HG03521 (cell line): ENCODE measurements around the gene CSTPP1.
"Not testable (repeated sequence)": the region's sequence is repeated elsewhere in the genome, so short reads cannot be mapped to it uniquely, and the experiment has no call there.

Experiments used
- ATAC-seq: cut with Tn5 transposase; IDR thresholded peaks from one replicate; pipeline ENCODE4 v1.9.1; 2021; ENCODE audit warnings: mild to moderate bottlenecking, moderate library complexity; ENCODE audit not compliant: unreplicated experiment

CSTPP1 gene

GRCh38 chr11:47189100-47189834 is 252.7 kb downstream of the CSTPP1 start:
- ATAC-seq: no peak

- not testable (repeated sequence) for ATAC-seq
These were observed 254.6 kb downstream of the CSTPP1 start for GRCh38 chr11:47191137-47191536.

- ATAC-seq: no peak
These were observed 255.6 kb downstream of the CSTPP1 start for GRCh38 chr11:47192111-47192510.

- ATAC-seq: not testable (repeated sequence)
These were observed 261.6 kb downstream of the CSTPP1 start for GRCh38 chr11:47198161-47198560.

- no peak for ATAC-seq
These were observed 264.5 kb downstream of the CSTPP1 start for GRCh38 chr11:47201015-47201414.

GRCh38 chr11:47202576-47202975 is 266.0 kb downstream of the CSTPP1 start:
- ATAC-seq: no peak

GRCh38 chr11:47204637-47204989 is 268.1 kb downstream of the CSTPP1 start:
- ATAC-seq: no peak

GRCh38 chr11:47206577-47206976 is 270.0 kb downstream of the CSTPP1 start:
- ATAC-seq: not testable (repeated sequence)

GRCh38 chr11:47207459-47207858 is 270.9 kb downstream of the CSTPP1 start:
- ATAC-seq: no peak

GRCh38 chr11:47208008-47208552 is 271.5 kb downstream of the CSTPP1 start:
- ATAC-seq: not testable (repeated sequence)

GRCh38 chr11:47208628-47209027 is 272.1 kb downstream of the CSTPP1 start:
- no peak for ATAC-seq
